DND-41 (cell line): ENCODE results near the gene PLD1.

Experiments used
- ATAC-seq: fragments of 200-7000 bp; cut with Tn5 transposase; 3 replicates; pipeline ENCODE4 v1.9.1; 2021; ENCODE audit warnings: low read depth; ENCODE audit not compliant: insufficient read depth
- DNase-seq: peaks from one replicate; pipeline ENCODE4 v3.0.0-alpha.2; 2020
- H2AFZ ChIP-seq: 2 replicates; pipeline ENCODE4 v1.6.0; 2012; ENCODE audit warnings: low read depth, low read length
- H3K27ac ChIP-seq: 2 replicates; pipeline ENCODE4 v1.5.1; 2012; ENCODE audit warnings: low read length, inconsistent platforms
- H3K27me3 ChIP-seq: fragments of 200-600 bp; sonication (generic); 2 replicates; pipeline ENCODE4 v1.6.0; 2012; ENCODE audit warnings: low read length, mild to moderate bottlenecking, inconsistent platforms; ENCODE audit not compliant: insufficient read depth, poor library complexity
- H3K36me3 ChIP-seq: 2 replicates; pipeline ENCODE4 v1.5.1; 2012; ENCODE audit warnings: low read length, inconsistent platforms; ENCODE audit not compliant: insufficient read depth
- H3K4me1 ChIP-seq: 2 replicates; pipeline ENCODE4 v1.5.1; 2012; ENCODE audit warnings: mild to moderate bottlenecking, low read length; ENCODE audit not compliant: insufficient read depth
- H3K4me2 ChIP-seq: 2 replicates; pipeline ENCODE4 v1.6.0; 2012; ENCODE audit warnings: mild to moderate bottlenecking, moderate library complexity, low read length, inconsistent platforms; ENCODE audit not compliant: insufficient read depth
- H3K4me3 ChIP-seq, 2 experiments: fragments of 200-600 bp in 1 of 2; shearing (Covaris generic) in 1 of 2; 2 replicates each; pipeline ENCODE4 v1.5.1; 2012 to 2016; ENCODE audit warnings: inconsistent platforms in 2 of 2, low read length in 2 of 2, mild to moderate bottlenecking in 2 of 2, low read depth in 1 of 2, moderate library complexity in 1 of 2
- H3K79me2 ChIP-seq: 2 replicates; pipeline ENCODE4 v1.6.0; 2012; ENCODE audit warnings: low read length, inconsistent platforms; ENCODE audit not compliant: insufficient read depth
- H3K9ac ChIP-seq: 2 replicates; pipeline ENCODE4 v1.6.0; 2012; ENCODE audit warnings: low read depth, mild to moderate bottlenecking, inconsistent platforms, low read length, moderate library complexity
- H3K9me3 ChIP-seq: 2 replicates; pipeline ENCODE4 v1.5.1; 2012; ENCODE audit warnings: low read length, moderate library complexity, mild to moderate bottlenecking, inconsistent platforms; ENCODE audit not compliant: insufficient read depth, severe bottlenecking
- H4K20me1 ChIP-seq: 2 replicates; pipeline ENCODE4 v1.6.0; 2012; ENCODE audit warnings: low read length; ENCODE audit not compliant: insufficient read depth
- EZH2 ChIP-seq: IDR thresholded peaks from 3 replicates; pipeline ENCODE4 v1.6.1; 2012; ENCODE audit warnings: borderline replicate concordance, low read depth, mild to moderate bottlenecking, moderate library complexity, low read length, inconsistent platforms; ENCODE audit not compliant: severe bottlenecking
- TF ChIP-seq, protein P1 (sequence below): IDR thresholded peaks from 2 replicates; pipeline ENCODE4 v1.5.1; 2012; ENCODE audit warnings: borderline replicate concordance, low read length, moderate library complexity, mild to moderate bottlenecking; ENCODE audit not compliant: poor library complexity, severe bottlenecking; ENCODE audit errors: extremely low read depth

Gene PLD1

DNA sequence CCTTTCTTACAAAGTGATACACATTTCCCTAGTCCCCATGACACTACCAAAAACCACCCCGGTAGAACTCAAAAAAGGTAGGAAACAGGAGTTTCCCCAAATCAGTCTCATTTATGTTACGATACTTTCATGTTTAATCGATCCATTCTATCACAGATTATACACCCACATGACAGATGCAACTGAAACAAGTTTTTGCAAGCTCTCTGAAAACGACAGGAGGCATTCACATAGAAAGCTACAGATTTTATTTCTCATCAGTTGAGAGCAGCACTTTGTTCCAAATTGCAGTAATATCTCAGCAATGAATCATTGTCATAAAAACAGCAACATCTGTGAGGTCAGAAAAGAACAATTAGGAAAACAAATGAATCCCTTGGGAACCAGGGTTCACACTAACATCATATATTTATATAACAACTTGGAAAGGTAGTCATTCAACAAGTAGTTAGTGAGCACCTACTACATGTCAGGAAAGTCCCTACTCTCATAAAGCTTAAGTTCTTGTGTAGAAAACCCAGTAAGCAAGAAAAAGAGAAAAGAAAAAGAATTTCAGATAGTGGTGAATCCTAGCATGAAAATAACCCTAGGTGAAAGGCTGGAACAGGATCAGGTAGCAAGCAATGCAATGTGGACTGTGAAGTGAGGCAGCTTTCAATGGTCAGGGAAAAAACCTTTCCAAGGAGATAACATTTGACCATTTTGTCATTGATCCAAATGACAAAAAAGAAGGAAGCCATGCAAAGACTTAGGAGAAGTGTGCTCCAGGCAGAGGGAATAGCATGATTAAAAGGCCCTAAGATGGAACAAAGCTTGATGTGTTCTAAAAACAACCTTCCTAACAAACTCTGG lies 8.3 kb downstream of the PLD1 start:
- H3K9ac ChIP-seq = no peak overlapping the region
- DNase-seq = no peak
- H3K4me2 ChIP-seq = no peak overlapping the region
- no peaks in the 10 kb centered on the region for H3K9me3 ChIP-seq
- ATAC-seq = no peak
- H3K27ac ChIP-seq = no peak overlapping the region
- H2AFZ ChIP-seq = no peak overlapping the region
- TF ChIP-seq EZH2 = no peak
- TF ChIP-seq, protein P1, sequence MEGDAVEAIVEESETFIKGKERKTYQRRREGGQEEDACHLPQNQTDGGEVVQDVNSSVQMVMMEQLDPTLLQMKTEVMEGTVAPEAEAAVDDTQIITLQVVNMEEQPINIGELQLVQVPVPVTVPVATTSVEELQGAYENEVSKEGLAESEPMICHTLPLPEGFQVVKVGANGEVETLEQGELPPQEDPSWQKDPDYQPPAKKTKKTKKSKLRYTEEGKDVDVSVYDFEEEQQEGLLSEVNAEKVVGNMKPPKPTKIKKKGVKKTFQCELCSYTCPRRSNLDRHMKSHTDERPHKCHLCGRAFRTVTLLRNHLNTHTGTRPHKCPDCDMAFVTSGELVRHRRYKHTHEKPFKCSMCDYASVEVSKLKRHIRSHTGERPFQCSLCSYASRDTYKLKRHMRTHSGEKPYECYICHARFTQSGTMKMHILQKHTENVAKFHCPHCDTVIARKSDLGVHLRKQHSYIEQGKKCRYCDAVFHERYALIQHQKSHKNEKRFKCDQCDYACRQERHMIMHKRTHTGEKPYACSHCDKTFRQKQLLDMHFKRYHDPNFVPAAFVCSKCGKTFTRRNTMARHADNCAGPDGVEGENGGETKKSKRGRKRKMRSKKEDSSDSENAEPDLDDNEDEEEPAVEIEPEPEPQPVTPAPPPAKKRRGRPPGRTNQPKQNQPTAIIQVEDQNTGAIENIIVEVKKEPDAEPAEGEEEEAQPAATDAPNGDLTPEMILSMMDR = no peak
- no peaks in the 10 kb centered on the region for H3K36me3 ChIP-seq
- H3K4me3 ChIP-seq = no peak overlapping the region
- H3K79me2 ChIP-seq = no peaks in the 10 kb centered on the region
- H3K4me1 ChIP-seq = no peaks in the 10 kb centered on the region
- H3K27me3 ChIP-seq = no peaks in the 10 kb centered on the region
- H4K20me1 ChIP-seq = no peaks in the 10 kb centered on the region

DNA sequence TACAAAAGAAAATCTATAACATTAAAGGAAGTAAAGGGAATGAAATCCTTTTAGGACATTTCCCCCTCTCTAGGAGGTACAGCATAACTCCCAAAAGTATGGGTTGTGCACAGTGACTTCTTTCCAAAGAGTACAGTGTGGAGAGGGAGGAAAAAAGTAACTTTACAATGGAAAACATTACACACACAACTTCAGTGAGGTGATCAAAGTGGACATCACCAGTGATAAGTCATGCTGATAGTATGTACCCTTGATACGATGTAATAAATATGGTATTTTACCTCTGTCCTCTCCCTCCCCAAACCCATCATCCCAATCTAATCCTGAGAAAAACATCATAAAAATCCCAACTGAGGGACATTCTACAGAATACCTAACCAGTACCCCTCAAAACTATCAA lies 10.8 kb downstream of the PLD1 start:
- Histone ChIP-seq H3K9me3 (no peaks in the 10 kb centered on the region), H3K4me1 (no peaks in the 10 kb centered on the region), H4K20me1 (no peaks in the 10 kb centered on the region), H3K27me3 (no peaks in the 10 kb centered on the region), H2AFZ (no peak overlapping the region), H3K4me3 (no peak overlapping the region), H3K79me2 (no peaks in the 10 kb centered on the region), H3K36me3 (no peaks in the 10 kb centered on the region), H3K9ac (no peak overlapping the region), H3K4me2 (no peak overlapping the region), H3K27ac (no peak overlapping the region)
- no peak for TF ChIP-seq EZH2
- TF ChIP-seq, protein P1 = no peak
- no peak for DNase-seq
- no peak for ATAC-seq

DNA sequence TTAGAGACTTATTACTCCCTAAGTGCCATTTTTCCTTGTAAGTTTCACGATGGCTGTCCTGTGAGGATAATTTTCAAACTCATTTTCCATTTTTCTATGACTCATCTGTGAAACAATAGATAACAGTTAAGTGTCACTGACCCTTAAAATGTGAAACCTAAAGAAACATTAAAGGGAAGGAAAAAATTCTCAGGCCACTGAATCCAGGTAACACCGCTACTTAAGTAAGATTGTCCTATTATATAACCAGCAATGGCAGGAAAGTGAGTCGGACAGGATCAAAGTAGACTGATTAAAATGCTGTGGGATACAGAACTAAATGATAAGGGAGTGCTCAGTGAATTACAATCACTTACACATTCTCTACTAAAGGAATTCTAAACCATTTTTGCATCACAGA lies 12.4 kb downstream of the PLD1 start:
- no peaks in the 10 kb centered on the region for H3K79me2 ChIP-seq
- no peaks in the 10 kb centered on the region for H4K20me1 ChIP-seq
- DNase-seq (no peak), ATAC-seq (no peak)
- H2AFZ ChIP-seq = no peak overlapping the region
- no peak overlapping the region for H3K9ac ChIP-seq
- H3K27me3 ChIP-seq = no peaks in the 10 kb centered on the region
- no peak overlapping the region for H3K4me2 ChIP-seq
- H3K27ac ChIP-seq = no peak overlapping the region
- TF ChIP-seq, protein P1 = no peak
- no peak for TF ChIP-seq EZH2
- no peak overlapping the region for H3K4me3 ChIP-seq
- H3K9me3 ChIP-seq = no peaks in the 10 kb centered on the region
- H3K4me1 ChIP-seq = no peaks in the 10 kb centered on the region
- no peaks in the 10 kb centered on the region for H3K36me3 ChIP-seq

DNA sequence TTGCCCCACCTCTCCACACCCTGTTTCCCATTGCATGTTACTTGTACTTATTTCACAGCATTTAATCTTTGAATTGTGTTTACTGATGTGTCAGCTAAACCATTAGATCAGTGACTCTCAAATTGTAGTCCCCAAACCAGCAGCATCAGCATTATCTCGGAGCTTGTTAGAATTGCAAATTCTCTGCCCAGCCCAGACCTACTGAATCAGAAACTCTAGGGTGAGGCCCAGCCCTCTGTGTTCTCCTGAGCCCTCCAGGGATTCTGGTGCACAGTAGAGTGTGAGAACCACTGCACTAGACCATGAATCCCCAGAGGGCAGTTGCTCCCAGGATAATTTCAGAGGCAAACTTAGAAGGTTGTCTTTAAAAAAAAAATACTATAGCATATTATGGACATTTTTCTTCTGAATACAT lies 13.0 kb downstream of the PLD1 start:
- Histone ChIP-seq H3K27ac (no peak overlapping the region), H3K79me2 (no peaks in the 10 kb centered on the region), H3K4me1 (no peaks in the 10 kb centered on the region), H3K9me3 (no peaks in the 10 kb centered on the region), H4K20me1 (no peaks in the 10 kb centered on the region), H3K4me3 (no peak overlapping the region), H2AFZ (no peak overlapping the region), H3K36me3 (no peaks in the 10 kb centered on the region), H3K27me3 (no peaks in the 10 kb centered on the region), H3K9ac (no peak overlapping the region), H3K4me2 (no peak overlapping the region)
- TF ChIP-seq, protein P1 = no peak
- no peak for TF ChIP-seq EZH2
- ATAC-seq = no peak
- no peak for DNase-seq
